HG02870 (cell line): ENCODE data around the gene GNB1L.

Experiments used
- ATAC-seq: cut with Tn5 transposase; IDR thresholded peaks from one replicate; pipeline ENCODE4 v1.9.1; 2021; ENCODE audit warnings: mild to moderate bottlenecking, moderate library complexity; ENCODE audit not compliant: unreplicated experiment

GNB1L gene, protein sequence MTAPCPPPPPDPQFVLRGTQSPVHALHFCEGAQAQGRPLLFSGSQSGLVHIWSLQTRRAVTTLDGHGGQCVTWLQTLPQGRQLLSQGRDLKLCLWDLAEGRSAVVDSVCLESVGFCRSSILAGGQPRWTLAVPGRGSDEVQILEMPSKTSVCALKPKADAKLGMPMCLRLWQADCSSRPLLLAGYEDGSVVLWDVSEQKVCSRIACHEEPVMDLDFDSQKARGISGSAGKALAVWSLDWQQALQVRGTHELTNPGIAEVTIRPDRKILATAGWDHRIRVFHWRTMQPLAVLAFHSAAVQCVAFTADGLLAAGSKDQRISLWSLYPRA

GRCh38 chr22:19854778-19855503 lies at the start of gene GNB1L, which contains the start of gene RTL10:
TSS of gene GNB1L (minus strand) at chr22:19854874. CDS start at chr22:19821355, 33,519 bp downstream.
TSS of gene RTL10 (minus strand) at chr22:19854874. CDS start at chr22:19852261, 2,613 bp downstream.
- peak; percentile 83 for ATAC-seq

DNA sequence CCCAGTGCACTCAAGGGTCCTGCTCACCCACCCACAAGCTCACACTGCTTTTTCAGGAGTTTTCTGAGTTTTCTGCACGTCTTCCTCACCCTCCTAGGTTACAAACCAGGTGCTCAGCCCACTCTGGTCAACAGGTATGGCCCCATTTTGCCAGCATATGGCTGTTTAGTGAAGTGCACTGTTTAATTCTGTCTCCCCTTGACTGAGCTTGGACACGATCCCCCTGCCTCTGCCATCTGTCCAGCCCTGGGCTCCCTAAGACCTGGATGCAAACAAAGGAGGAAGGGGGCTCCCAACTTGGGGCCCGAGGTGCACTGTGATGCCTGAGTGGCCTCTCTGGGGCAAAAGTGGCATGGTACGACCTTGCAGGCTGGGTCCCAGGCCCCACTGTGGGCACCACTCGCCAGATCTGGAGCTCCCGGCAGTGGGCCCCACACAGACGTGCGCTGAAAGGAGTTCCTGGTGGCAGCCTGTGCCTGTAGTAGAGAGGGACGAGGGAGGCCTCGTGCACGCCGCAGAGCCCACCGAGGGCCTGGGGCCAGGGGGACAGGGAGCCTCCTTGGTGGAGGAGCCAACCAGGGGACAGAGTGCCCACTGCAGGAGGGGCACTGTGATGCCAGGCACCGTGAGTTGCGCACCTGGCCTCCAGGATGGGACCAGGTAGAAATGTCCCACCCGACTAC lies 49.6 kb upstream of the GNB1L start:
- no peak for ATAC-seq

DNA sequence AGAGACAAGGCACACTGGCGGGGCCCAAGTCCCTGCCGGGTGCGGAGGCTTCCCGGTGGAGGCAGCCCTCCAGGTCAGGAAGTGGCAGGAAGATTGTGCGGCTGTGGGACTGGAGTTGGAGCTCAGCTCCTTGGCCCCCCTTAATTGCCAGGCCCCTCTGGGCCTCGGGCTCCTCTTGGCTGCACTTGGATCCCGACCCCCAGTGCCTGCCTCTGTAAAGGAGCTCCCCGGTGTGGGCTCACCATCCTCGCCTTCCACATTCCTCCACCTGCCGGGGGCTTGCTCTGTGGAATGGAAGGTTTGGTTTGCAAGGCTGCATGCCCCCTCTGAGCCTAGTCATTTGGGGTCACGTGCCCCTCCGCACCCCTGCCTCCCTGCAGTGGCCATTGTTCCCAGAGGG lies 48.8 kb upstream of the GNB1L start:
- ATAC-seq, result no peak

- no peak for ATAC-seq
Observed at GRCh38 chr22:19903031-19903430, 48.4 kb upstream of the GNB1L start.

GRCh38 chr22:19902245-19902715 lies 47.6 kb upstream of the GNB1L start:
- no peak for ATAC-seq

GRCh38 chr22:19901577-19902244 lies 47.0 kb upstream of the GNB1L start:
- no peak for ATAC-seq

- ATAC-seq, result no peak
Observed at GRCh38 chr22:19900707-19901436, 46.2 kb upstream of the GNB1L start.

DNA sequence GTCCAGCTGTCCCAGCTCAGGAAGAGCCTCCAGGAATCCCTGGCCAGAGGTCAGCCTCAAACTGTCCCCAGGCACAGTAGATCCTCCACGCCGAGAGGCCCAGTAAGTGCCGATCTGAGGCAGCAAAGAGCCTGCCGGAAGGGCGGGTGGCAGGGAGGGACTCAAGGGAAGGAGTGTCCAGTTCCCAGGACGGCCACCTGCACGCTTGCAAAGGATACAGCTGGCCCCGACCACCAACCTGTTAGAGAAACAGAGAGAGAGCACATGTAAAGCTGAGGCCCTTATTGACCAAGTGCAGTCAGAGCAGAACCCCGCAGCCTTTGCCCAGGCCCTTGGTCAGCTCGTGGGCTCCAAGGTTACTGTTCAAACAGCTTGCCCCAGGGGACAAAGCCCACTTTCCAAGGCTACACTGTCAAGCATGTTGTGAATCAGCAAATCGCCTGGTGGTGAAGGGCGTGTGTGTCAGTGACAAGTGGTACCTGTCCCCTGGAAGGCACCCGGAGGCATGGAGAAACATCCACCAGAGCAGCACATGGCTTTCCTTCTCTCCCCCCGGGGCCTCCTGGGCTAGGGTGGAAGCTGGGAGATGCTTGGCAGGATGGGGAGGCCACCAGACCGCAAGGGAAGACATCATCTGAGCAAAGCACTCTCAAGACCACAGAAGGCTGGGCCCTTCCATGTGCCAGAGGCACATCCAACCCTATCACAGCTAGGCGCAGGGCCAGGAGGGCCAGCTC lies 44.3 kb upstream of the GNB1L start:
- no peak for ATAC-seq

- no peak for ATAC-seq
Observed at GRCh38 chr22:19898145-19898544, 43.5 kb upstream of the GNB1L start.

DNA sequence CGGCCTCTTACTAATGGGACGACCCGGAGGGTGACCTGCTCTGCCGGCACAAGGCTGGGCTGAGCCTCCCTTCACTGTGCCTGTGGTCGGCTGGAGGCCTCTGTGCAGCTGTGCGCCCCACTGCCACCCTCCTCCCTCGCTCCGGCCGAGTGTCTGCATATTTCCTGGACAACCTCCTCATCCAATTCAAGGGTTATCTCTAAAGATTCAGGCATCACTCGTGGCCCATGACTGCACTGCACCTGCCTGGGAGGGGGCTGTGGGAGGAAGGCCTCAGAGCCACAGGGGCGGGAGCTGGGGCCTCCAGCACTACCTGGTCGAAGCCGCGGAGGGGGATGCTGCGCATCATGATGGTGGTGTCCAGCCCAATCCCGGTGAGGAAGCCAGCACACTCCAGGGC lies 43.1 kb upstream of the GNB1L start:
- ATAC-seq, result no peak

- ATAC-seq, result no peak
Observed at GRCh38 chr22:19896665-19897355, 42.1 kb upstream of the GNB1L start.

DNA sequence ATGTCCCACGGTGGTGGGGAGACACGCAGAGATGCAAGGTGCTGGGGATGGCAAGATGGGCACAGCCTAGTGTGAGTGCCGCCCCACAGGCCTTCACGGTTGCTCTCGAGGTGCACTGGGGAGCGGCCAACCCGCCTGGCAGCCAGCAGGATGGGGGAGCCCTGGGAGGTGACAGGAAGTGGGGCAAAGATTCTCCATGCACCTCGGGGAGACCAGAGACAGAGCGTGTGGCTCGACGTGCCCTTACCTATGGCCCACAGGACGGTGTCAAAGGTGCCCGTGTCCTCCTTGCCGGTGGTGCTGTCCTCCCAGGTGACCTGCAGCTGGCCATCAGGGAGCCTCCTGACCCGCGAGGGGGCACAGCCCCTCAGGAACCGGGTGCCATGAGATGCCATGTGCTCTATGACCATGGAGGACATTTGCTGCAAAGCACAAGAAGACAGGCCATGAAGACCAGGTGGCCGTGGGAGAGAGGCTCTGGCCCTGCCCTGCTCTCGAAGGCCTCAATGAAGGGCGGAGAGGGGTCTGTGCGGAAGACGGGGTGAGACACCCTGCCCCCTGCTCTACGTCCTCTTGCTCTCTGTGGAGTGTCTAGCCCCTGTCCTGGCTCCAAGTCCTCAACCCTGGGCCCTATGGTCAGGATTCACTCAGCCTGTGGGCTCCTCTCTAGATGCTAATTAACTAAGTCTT lies 40.6 kb upstream of the GNB1L start:
- ATAC-seq, result no peak

- no peak for ATAC-seq
Observed at GRCh38 chr22:19893363-19893762, 38.7 kb upstream of the GNB1L start.

DNA sequence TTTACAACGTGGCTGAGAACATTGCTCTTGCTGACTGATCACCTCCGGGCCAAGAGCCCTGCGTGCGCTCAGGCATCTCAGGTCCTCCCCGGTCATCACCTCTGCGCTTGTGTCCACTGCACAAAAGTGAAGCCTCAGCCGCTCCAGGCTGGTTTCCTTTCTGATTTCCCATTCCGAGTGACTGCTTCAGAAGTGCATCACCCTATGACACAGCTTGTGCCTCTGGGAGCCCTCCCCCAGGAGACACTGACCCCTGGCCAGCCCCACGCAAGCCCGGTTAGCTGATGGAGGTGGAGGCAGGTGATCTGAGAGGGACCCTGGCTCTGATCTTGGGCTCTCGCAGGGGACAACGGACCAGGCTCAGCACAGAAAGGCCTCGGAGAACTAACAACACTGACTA lies 38.3 kb upstream of the GNB1L start:
- ATAC-seq, result no peak

DNA sequence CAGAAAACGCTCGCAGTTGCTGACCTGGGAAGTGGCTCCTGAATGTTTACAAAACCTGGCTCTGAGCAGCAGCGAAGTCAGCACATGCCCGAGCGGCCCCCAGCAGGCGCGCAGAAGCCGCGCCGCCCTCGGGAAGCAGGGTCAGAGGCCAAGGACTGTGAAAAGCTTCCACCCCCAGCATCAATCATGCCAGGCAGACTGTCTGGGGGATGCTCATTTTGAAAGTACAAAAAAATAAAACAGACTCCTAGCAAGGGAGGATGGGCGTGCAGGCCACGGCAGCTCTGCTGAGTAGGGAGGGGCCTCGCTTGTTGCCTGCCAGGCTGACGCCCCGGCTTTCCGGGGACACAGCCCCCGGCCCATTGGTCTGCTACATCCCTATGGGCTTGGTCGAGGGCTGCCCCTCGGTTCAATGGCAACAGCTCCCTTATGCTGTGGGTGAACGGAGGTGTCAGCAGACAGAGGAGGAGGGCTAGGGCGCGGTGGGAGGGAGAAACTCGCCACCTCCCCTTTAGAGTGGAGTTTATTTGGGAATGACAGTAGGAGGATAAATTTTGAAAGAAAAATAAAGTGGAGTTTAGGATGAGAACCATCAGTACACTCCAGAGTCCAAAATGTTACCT lies 37.7 kb upstream of the GNB1L start:
- no peak for ATAC-seq

GRCh38 chr22:19891317-19892256 lies 36.9 kb upstream of the GNB1L start:
- no peak for ATAC-seq
